HG02884 (cell line): ENCODE measurements around the gene TMEM141.
"Not testable (repeated sequence)": the region's sequence is repeated elsewhere in the genome, so short reads cannot be mapped to it uniquely, and the experiment has no call there.

Experiments
- ATAC-seq: cut with Tn5 transposase; IDR thresholded peaks from one replicate; pipeline ENCODE4 v1.9.1; 2021; ENCODE audit warnings: mild to moderate bottlenecking, moderate library complexity; ENCODE audit not compliant: unreplicated experiment

TMEM141 gene

DNA sequence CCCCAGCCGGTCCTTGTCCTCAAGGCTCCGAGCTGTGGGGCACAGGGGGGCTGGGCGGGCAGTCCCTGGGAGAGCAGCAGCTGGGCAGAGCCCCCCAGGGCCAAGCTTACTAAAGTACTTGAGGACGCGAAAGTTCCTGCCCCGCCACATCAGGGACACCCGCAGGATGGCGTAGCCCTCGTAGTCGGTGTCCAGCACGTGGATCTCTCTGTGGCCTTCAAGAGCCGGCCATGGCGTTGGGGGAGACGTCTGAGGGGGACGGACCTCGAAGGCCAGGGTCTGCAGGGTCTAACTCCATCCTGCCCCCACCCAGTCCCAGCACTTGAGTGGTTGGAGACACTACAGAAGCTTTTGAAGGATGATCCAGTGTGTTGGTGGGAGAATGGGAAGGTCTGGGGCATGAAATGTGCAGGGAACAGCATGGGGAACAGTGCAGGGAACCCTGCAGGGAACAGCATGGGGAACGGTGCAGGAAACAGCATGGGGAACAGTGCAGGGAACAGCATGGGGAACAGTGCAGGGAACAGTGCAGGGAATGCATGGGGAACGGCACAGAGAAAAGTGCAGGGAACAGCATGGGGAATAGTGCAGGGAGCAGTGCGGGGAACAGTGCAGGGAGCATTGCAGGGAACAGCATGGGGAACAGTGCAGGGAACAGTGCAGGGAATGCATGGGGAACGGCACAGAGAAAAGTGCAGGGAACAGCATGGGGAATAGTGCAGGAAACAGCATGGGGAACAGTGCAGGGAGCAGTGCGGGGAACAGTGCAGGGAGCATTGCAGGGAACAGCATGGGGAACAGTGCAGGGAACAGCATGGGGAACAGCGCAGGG lies 35.6 kb upstream of the TMEM141 start:
- not testable (repeated sequence) for ATAC-seq

DNA sequence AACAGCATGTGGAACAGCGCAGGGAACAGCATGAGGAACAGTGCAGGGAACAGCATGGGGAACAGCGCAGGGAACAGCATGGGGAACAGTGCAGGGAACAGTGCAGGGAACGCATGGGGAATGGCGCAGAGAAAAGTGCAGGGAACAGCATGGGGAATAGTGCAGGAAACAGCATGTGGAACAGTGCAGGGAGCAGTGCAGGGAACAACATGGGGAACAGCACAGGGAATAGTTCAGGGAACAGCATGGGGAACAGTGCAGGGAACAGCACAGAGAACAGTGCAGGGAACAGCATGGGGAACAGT lies 35.1 kb upstream of the TMEM141 start:
- no peak for ATAC-seq

DNA sequence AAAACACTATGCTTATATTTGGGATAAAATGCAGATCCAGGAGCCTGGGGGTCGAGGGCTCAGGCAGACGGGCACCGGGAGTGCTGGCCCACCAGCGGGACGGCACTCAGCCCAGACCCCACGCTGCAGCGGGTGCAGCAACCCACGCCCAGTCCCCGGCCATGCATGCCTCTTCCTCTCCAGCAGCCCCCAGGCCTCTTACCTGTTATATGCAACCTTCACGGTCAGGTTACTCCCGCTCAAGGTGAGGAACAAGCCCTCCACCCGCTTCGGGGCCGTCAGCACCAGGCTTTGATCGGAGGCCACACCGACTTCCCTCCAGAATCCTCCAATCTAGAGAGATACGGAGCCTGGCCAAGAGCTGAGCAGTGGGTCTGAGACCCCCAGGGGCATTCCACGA lies 34.3 kb upstream of the TMEM141 start:
- no peak for ATAC-seq

DNA sequence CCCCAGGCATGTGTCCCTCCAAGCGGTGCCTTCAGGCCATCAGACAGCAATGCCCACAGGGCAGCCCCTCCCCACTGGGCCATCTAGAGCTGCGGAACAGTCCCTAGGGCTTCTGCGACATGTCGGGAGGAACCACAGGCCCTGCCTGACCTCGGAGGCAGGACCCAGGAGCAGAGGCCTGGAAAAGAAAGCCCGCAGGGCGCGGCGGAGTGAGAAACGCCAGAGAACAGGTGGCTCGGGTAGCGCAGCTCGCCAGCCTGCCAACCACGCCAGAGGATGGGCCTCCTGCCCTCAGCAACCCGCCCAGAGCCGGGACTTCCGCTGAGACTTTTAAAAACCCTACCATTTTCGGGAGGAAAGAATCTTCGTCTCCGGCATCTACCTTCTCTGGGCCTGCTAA lies 33.8 kb upstream of the TMEM141 start:
- no peak for ATAC-seq

DNA sequence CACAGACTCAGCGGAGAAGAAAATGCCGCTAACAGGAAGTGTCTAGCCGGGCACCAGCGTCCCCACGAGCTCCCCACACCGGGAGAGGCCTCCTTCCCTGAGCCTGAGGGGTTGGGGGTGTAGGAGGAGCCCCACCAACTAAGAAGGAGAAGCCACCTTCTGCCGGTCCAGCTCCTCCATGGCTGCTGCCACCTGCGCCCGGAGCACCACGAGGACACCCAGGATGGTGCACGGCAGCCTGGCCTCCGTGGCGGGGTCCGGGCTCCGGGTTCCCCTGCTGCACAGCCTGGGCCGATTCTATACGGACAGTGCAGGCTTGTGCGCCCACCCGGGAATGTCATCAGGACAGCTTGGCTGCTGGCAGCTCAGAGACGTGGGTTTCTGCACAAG lies 33.4 kb upstream of the TMEM141 start:
- ATAC-seq: no peak

DNA sequence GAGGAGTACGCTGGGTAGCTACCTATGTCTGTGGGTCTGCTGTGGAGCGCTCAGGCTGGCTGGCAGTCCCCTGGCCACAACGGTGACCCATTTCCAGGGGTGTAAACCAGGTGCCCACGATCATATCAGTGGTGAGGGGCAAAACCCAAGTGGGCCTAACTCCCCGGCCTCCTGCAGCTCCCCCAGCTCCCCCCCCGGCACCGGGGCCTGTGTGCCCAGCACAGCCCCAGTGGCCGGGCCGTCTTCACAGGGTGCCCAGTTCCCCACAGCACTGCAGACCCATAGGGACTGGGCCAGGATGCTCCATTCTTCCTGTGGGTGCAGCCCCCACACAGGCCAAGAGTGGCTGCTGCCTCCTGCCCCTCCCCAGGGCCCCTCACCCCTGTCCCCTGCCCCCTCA lies 32.1 kb upstream of the TMEM141 start:
- ATAC-seq: no peak

DNA sequence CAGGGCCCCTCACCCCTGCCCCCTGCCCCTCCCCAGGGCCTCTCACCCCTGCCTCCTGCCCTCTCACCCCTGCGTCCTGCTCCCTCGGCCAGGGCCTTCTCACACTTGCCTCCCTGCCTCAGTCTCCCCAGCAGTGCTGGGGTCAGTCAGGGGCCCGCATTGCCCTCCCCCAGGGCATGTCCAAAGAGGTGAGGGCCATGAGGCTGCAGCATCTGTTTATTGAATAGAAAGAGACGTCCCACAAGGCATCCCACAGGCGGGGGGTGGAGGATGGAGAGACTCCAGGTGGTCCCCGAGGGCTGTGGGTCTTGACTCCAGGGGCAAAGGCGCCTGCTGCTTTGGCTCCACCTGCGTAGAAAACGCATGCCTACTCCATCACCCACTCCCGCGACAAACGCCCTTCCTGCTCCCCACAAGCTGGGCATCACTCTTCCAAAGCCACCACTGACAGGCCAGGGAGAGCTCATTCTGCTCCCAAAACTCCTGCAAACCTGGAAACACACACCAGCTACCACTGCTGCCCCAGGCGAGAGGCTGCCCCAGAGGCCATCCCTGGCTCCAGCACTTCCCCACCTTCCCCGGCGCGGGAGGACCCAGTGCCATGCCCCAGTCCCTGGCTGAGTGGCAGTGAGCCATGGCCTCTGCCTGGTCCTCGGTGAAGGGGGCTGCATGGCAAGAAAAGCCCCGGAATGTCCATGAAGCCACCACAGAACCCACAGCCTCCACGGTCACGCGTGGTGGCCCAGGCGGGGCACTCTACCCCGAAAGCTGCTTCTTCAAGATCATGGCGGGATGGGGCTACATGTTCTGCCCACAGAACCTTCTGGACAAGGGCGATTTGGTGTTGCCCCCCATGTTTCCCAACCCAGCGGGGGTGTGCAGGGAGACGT lies 31.5 kb upstream of the TMEM141 start:
- no peak for ATAC-seq

DNA sequence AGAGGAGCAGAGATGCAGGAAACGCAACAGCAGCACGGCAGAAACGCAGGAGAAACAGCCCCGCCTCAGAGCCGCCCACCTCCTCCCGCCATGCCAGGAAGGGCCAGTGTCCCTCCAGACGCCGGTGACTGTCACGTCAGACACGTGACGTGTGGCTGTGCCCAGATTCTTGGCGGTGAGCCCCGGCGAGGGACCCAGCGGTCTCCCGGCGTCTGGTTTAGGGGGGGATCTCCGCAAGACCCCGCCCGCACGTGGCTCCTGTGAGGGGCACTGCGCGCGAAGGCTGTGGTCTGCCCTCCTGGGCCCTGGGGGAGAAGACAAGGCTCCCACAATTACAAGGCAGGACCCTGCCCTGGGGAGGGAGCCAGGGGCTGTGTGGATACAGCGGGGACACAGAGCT lies 30.7 kb upstream of the TMEM141 start:
- ATAC-seq: no peak

DNA sequence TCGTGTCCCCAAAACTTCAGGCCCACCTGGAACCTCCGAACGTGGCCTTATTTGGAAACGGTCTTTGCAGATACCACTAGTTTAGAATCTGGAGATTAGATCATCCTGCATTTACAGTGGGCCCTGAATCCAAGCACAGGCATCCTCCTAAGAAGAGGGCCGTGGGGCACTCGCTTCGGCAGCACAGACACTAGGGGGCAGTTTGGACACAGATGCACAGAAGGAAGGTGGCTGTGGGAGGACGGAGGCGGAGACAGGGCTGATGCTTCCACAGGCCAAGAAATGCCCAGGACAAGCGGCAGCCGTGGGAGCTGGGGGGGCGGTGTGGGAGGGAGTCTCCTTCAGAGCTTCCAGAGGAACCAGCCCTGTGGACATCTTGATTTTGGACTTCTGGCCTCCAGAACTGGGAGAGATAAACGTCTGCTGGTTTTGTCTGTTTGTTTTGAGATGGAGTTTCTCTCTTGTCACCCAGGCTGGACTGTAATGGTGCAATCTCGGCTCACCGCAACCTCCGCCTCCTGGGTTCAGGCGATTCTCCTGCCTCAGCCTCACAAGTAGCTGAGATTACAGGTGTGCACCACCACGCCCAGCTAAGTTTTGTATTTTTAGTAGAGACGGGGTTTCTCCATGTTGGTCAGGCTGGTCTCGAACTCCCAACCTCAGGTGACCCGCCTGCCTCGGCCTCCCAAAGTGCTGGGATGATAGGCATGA lies 30.2 kb upstream of the TMEM141 start:
- not testable (repeated sequence) for ATAC-seq

DNA sequence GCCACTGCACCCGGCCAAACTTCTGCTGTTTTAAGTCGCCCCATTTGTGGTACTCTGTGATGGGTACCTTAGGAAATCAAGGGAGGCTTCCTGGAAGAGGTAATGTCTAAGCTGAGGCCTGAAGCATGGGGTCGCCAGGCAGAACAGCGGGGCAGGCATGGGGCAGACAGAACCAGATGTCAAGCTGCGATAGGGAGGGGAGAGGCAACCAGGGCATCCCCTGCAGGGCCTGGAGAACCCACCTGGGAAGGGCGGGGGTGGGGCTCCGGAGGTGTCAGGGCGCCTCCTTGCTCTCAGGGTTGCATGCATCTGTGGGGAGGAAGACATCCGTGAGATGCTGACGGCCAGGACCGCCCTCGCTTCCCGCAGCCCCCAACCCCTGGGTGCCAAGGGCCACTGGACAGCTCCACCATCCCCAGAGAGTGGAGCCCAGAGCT lies 29.6 kb upstream of the TMEM141 start:
- no peak for ATAC-seq

DNA sequence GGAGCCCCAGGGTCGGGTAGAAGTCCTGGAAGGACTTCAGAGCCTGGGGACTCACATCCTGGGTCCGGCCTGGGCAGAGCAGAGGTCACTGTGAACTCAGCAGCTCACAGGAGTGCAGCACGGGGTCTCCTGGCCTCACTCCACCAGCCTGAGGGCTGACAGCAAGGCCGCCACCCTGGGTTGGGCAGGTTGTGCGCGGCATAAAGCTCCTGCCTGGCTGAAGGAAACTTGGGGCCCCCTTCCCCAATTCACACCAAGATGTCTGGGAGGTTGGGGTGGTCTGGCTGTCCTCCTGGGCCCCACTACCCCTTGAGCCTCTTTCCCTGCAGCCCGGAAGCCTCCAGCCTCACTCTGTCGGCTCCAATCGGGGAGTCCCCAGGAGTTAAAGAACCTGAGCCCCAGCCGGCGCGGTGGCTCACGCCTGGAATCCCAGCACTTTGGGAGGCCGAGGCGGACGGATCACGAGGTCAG lies 28.9 kb upstream of the TMEM141 start:
- no peak for ATAC-seq

DNA sequence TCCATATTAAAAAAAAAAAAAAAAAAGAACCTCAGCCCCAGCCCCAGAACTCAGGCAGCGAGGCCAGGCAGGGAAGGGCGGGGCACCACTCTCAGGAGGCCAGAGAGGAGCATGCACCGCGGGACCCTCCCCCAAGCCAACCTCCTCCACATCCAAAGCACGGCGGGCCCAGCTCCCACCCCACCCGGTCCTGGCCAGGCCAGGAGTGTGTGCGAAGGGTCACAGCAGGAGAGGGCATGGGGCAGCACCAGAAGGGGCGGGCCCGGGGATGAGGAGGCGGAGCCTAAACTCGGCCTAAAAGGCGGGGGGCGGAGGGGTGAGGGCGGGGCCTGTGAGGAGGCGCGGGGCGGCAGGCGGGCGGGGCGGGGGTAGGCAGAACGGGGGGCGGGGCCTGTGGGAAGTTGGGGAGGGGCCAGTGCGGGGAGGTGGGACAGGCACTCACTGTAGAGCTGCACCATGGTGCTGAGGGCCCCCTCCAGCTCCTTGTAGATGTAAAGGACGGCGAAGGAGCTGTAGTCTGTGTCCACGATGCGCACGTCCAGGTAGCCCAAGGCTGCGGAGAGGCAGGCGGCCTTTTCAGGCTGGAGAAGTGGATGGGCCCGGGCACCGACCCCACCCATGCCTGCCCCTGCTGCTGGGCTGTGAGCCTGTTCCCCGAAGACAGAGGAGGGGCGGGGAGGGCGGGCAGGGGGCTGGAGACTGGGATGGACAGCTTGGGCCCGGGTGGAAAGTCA lies 28.1 kb upstream of the TMEM141 start:
- no peak for ATAC-seq

DNA sequence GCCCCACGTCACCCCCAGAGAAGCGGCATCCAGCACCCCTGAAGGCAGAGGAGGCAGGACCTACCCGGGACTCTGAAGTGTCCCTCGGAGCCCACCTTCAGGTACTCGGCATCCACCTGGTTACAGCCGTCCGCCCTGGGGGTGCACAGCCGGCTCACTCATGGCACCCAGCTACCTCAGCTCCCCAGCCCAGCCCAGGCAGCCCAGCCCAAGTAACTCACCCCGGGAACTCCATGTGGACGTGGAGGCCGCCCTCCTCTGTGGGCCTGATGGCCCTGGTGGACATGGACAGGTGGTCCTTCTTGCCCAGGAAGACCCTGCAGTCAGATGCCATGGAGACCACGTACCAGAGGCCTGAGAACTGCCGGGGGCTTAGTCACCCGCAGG lies 27.5 kb upstream of the TMEM141 start:
- ATAC-seq: no peak

DNA sequence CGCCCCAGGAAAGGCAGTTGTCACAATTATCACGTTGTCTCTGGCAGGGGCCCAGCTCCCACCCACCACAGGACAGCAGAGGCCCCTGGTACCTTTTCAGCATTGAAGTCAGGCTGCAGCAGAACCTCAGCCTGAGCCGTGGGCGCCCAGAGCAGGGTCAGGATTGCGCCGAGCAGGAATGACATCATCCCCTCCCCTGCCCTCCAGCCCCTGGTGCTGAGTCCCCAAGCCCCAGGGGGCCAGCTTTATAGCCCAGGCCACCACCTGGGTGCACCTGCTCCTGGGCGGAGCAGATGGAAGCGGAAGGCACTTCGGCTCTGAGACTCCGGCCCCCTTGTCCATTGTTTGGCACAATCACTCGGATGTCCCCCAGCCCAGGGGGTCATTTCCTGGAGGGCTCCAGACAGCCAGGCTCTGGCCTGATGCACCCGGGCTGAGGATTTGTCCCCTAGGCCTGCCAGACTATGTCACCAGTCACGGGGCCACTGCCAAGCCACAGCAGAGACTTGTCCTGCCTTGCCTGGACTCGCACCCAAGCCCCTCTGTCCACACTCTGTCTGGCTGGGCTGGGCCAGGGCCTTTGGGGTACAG lies 26.7 kb upstream of the TMEM141 start, which contains the start of gene LCN15:
LCN15 (minus strand) TSS at position 218 of the 591 bp plus-strand sequence; CDS start at position 188, 30 bp downstream.
- no peak for ATAC-seq

DNA sequence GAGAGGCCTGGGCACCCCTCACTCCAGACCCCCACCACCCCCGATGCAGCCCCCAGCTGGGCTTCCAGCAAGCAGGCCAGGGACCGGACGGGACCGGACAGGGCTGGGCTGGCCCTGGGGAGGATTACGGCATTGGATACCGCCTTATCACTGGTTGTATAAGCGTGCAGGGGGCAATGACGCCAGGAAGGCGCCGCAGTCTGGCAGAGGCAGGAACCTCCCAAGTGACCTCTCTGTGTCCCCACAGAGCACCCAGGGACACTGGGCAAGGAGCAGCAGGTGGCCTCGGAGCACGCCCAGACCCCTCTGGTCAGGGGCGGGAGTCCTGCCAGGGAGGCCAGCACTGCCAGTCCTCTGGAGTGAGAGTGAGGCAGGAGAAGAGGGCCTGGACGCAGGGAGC lies 26.1 kb upstream of the TMEM141 start:
- no peak for ATAC-seq

DNA sequence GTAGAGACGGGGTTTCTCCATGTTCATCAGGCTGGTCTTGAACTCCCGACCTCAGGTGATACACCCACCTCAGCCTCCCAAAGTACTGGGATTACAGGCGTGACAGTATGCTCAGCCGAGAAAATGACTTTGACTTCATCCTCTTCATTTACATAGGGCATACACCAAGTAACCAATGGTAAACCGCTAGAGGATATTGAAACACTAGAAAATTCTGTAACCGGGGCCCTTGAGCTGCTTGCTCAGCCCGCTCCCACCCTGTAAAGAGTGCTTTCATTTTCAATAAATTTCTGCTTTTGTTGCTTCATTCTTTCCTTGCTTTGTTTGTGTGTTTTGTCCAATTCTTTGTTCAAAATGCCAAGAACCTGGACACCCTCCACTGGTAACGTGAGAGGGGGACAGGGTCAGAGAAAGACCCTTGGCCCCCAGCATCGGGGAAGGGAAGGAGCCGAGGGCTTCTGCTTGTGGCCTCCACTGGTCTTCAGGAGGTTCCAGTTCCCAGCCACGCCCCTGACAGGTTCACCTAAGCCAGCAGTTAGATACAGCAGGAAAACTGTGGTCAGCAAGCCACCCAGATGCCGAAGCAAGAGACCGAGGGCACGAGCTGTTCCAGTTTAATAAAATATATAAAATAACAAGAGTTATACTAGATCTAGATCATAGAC lies 25.3 kb upstream of the TMEM141 start:
- ATAC-seq: peak; percentile 50

DNA sequence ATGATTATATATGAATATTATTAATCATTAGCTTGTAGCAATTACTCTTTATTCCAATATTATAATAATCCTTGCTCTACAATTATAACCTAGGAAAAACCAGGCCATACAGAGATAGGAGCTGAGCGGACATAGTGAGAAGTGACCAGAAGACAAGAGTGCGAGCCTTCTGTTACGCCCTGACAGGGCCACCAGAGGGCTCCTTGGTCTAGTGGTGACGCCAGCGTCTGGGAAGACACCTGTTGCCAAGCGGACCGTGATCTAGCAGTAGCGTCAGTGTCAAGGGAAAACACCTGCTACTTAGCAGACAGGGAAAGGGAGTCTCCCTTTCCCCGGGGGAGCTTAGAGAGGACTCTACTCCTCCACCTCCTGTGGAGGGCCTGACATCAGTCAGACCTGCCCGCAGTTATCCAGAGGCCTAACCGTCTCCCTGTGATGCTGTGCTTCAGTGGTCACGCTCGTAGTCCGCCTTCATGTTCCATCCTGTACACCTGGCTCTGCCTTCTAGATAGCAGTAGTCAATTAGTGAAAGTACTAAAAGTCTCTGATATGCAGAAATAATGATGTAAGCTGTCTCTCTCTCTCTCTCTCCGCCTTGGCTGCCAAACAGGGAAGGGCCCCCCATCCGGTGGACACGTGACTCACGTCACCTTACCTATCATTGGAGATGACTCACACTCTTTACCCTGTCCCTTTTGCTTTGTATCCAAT lies 24.6 kb upstream of the TMEM141 start:
- not testable (repeated sequence) for ATAC-seq

DNA sequence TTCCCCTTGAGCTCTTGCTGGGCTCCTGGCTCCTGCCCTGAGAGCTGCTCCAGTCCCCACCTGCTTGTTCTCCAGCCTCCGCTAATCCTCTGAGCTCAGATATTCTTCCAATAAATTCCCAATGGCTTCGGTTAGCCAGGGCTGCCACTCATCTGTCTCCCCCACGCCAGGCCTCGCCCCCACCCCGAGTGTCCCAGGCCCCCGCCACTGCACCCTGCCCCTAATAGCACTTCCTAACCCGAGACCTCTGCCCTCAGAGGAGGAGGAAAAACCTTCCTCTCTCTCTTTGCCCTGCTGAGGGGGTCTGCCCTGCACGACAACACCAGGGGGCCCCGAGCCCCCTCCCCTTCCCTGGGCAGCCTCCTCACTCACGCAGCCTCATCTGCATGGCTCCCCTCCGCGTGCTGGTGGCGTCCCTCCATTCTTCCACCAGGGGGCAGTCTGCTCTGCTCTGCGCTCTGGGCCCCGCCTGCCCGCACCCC lies 21.4 kb upstream of the TMEM141 start:
- no peak for ATAC-seq

DNA sequence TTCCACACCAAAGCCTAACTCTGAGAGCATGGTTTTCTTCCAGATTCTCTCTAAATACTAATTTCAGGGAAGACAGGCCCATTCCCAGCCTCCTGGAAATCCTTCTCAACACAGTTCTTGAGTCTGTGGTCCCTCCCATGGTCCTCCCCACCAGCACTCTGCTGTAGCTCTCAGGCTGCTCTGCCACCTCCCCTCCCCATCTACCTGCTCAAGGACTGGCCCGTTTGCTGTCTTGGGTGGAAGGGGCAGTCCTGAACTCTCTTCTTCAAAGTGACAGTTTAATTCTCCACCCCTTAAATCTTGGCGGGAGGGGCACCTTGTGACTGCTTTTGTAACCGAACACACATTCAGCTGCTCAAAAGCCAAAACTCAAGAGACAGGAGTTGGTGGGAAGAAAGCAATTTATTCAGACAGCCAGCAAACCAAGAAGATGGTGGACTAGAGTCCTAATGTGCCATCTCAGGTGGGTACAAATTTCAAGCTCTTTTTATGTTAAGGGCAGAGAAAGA lies 19.2 kb upstream of the TMEM141 start:
- ATAC-seq: no peak
